ENCODE data around the gene IL11RA.

The IL11RA gene

GRCh38 chr9:34689116-34689470 lies 37.1 kb downstream of the IL11RA start:
- no peak for DNase-seq (ENCODE audit: extremely low read depth, low read depth)

GRCh38 chr9:34689512-34689911 lies 37.5 kb downstream of the IL11RA start:
- TF ChIP-seq CTCF (IDR thresholded peaks at IDR 0.05; ENCODE audit: low read depth, low read length) = no peak
- no peak for DNase-seq (ENCODE audit: extremely low read depth, low read depth)

More at GRCh38 chr9:34689116-34689470, 37.1 kb downstream of the IL11RA start:
- no peak for TF ChIP-seq CTCF (IDR thresholded peaks at IDR 0.05; ENCODE audit: low read depth, low read length)

GRCh38 chr9:34690983-34691935 lies 39.3 kb downstream of the IL11RA start, which contains the start of gene CCL19:
Gene CCL19 (minus strand): TSS chr9:34691276. CDS start chr9:34691139, 137 bp downstream.
- TF ChIP-seq CTCF (IDR thresholded peaks at IDR 0.05; ENCODE audit: low read depth, low read length) = no peak
- no peak for DNase-seq (ENCODE audit: extremely low read depth, low read depth)

- no peak for DNase-seq (ENCODE audit: extremely low read depth, low read depth)
- TF ChIP-seq CTCF (IDR thresholded peaks at IDR 0.05; ENCODE audit: low read depth, low read length) = no peak
Measured at GRCh38 chr9:34691936-34692315, 39.9 kb downstream of the IL11RA start.

GRCh38 chr9:34693560-34693959 lies 41.6 kb downstream of the IL11RA start:
- no peak for TF ChIP-seq CTCF (IDR thresholded peaks at IDR 0.05; ENCODE audit: low read depth, low read length)

GRCh38 chr9:34694811-34695210 lies 42.8 kb downstream of the IL11RA start:
- TF ChIP-seq CTCF (IDR thresholded peaks at IDR 0.05; ENCODE audit: low read depth, low read length) = no peak
- DNase-seq (ENCODE audit: extremely low read depth, low read depth) = no peak

More at GRCh38 chr9:34693560-34693959, 41.6 kb downstream of the IL11RA start:
- DNase-seq (ENCODE audit: extremely low read depth, low read depth) = no peak

- DNase-seq (ENCODE audit: extremely low read depth, low read depth) = no peak
- peak; percentile 87 for TF ChIP-seq CTCF (IDR thresholded peaks at IDR 0.05; ENCODE audit: low read depth, low read length)
Measured at GRCh38 chr9:34701023-34701768, 49.2 kb downstream of the IL11RA start.
